Measurements from ENCODE around the gene ANTKMT.
A peak's percentile ranks its signal among the peaks of the same experiment; 100 is the strongest.

The ANTKMT gene

GRCh38 chr16:680967-681745, 39.8 kb upstream of the ANTKMT start:
- no peak overlapping the region for H2BK12ac ChIP-seq (ENCODE audit: low read length)
- H2BK5ac ChIP-seq (ENCODE audit: low read depth, low read length, poor library complexity) = peak overlapping the region; percentile 80
- peaks cover 5% of the 10 kb centered on the region for H3K9me3 ChIP-seq (ENCODE audit: insufficient read depth, low read depth, low read length)
- DNase-seq = peak; percentile 43 to 68
- H3K4ac ChIP-seq (ENCODE audit: low read depth, low read length) = peak overlapping the region; percentile 91
- H3K23ac ChIP-seq (ENCODE audit: low read length) = no peak overlapping the region
- H3K14ac ChIP-seq (ENCODE audit: low read length) = peak overlapping the region; percentile 22
- H3K9ac ChIP-seq (ENCODE audit: low read length) = peak overlapping the region; percentile 90
- peak overlapping the region; percentile 81 for H3K27ac ChIP-seq (ENCODE audit: low read depth, low read length)
- no CpG with 5 or more reads among the region's 44 CpGs for WGBS (ENCODE audit: extremely low coverage, insufficient coverage, insufficient read length)
- H2AFZ ChIP-seq (ENCODE audit: insufficient read depth, low read length, poor library complexity) = no peak overlapping the region
- H3K79me2 ChIP-seq (ENCODE audit: control insufficient read depth, insufficient read depth, low read length, poor library complexity) = peaks cover 21% of the 10 kb centered on the region
- peak overlapping the region; percentile 44 for H3K18ac ChIP-seq (ENCODE audit: low read length)
- H3K4me1 ChIP-seq (ENCODE audit: control insufficient read depth in 1 of 2, insufficient read depth in 2 of 2, low read length in 2 of 2) = peaks cover 27 to 32% of the 10 kb centered on the region in 2 experiments
- H3K27me3 ChIP-seq (ENCODE audit: insufficient read depth, low read length) = no peaks in the 10 kb centered on the region
- H4K12ac ChIP-seq (ENCODE audit: low read depth, low read length) = peak overlapping the region; percentile 28
- peaks cover 37 to 41% of the 10 kb centered on the region in 2 experiments for H3K36me3 ChIP-seq (ENCODE audit: control insufficient read depth in 1 of 2, insufficient read depth in 2 of 2, low read length in 2 of 2)
- H3K4me2 ChIP-seq (ENCODE audit: low read length) = peak overlapping the region; percentile 85
- peaks cover 14% of the 10 kb centered on the region for H3K79me1 ChIP-seq (ENCODE audit: low read length)
- H4K91ac ChIP-seq (ENCODE audit: low read depth, low read length) = peak overlapping the region; percentile 97
- peak overlapping the region; percentile 44 for H4K8ac ChIP-seq (ENCODE audit: low read depth, low read length)
- H3K4me3 ChIP-seq (ENCODE audit: low read depth, low read length) = peak overlapping the region; percentile 96
- peak overlapping the region; percentile 6 for H2AK5ac ChIP-seq (ENCODE audit: low read length)
- peak overlapping the region; percentile 12 for H2BK120ac ChIP-seq (ENCODE audit: insufficient read depth, low read length, poor library complexity)

- no peak overlapping the region for H2BK12ac ChIP-seq (ENCODE audit: low read length)
- H3K79me2 ChIP-seq (ENCODE audit: control insufficient read depth, insufficient read depth, low read length, poor library complexity) = peaks cover 21% of the 10 kb centered on the region
- H3K4me3 ChIP-seq (ENCODE audit: low read depth, low read length) = peak overlapping the region; percentile 6
- peaks cover 4% of the 10 kb centered on the region for H3K9me3 ChIP-seq (ENCODE audit: insufficient read depth, low read depth, low read length)
- no peak overlapping the region for H4K8ac ChIP-seq (ENCODE audit: low read depth, low read length)
- peaks cover 43 to 48% of the 10 kb centered on the region in 2 experiments for H3K36me3 ChIP-seq (ENCODE audit: control insufficient read depth in 1 of 2, insufficient read depth in 2 of 2, low read length in 2 of 2)
- H3K9ac ChIP-seq (ENCODE audit: low read length) = no peak overlapping the region
- no peak overlapping the region for H2BK5ac ChIP-seq (ENCODE audit: low read depth, low read length, poor library complexity)
- H3K79me1 ChIP-seq (ENCODE audit: low read length) = peaks cover 14% of the 10 kb centered on the region
- H3K4me1 ChIP-seq (ENCODE audit: control insufficient read depth in 1 of 2, insufficient read depth in 2 of 2, low read length in 2 of 2) = peaks cover 27 to 32% of the 10 kb centered on the region in 2 experiments
- no peak overlapping the region for H2AK5ac ChIP-seq (ENCODE audit: low read length)
- WGBS (ENCODE audit: extremely low coverage, insufficient coverage, insufficient read length) = no CpG with 5 or more reads among the region's 28 CpGs
- H4K91ac ChIP-seq (ENCODE audit: low read depth, low read length) = no peak overlapping the region
- no peak overlapping the region for H3K18ac ChIP-seq (ENCODE audit: low read length)
- no peak overlapping the region for H4K12ac ChIP-seq (ENCODE audit: low read depth, low read length)
- no peak overlapping the region for H3K23ac ChIP-seq (ENCODE audit: low read length)
- no peak overlapping the region for H2AFZ ChIP-seq (ENCODE audit: insufficient read depth, low read length, poor library complexity)
- H3K4me2 ChIP-seq (ENCODE audit: low read length) = peak overlapping the region; percentile 85
- H3K27ac ChIP-seq (ENCODE audit: low read depth, low read length) = no peak overlapping the region
- no peak overlapping the region for H2BK120ac ChIP-seq (ENCODE audit: insufficient read depth, low read length, poor library complexity)
- H3K4ac ChIP-seq (ENCODE audit: low read depth, low read length) = peak overlapping the region; percentile 91
- no peaks in the 10 kb centered on the region for H3K27me3 ChIP-seq (ENCODE audit: insufficient read depth, low read length)
- no peak overlapping the region for H3K14ac ChIP-seq (ENCODE audit: low read length)
- no peak for DNase-seq
Observed at GRCh38 chr16:681746-682427, 39.1 kb upstream of the ANTKMT start.

- H3K4me1 ChIP-seq (ENCODE audit: control insufficient read depth in 1 of 2, insufficient read depth in 2 of 2, low read length in 2 of 2) = peaks cover 27 to 32% of the 10 kb centered on the region in 2 experiments
- peak overlapping the region; percentile 30 for H3K9ac ChIP-seq (ENCODE audit: low read length)
- no peak overlapping the region for H4K91ac ChIP-seq (ENCODE audit: low read depth, low read length)
- no peak overlapping the region for H2BK12ac ChIP-seq (ENCODE audit: low read length)
- H4K8ac ChIP-seq (ENCODE audit: low read depth, low read length) = no peak overlapping the region
- H3K27me3 ChIP-seq (ENCODE audit: insufficient read depth, low read length) = no peaks in the 10 kb centered on the region
- WGBS (ENCODE audit: extremely low coverage, insufficient coverage, insufficient read length) = no CpG with 5 or more reads among the region's 36 CpGs
- H2AFZ ChIP-seq (ENCODE audit: insufficient read depth, low read length, poor library complexity) = no peak overlapping the region
- peaks cover 14% of the 10 kb centered on the region for H3K79me1 ChIP-seq (ENCODE audit: low read length)
- no peak overlapping the region for H3K27ac ChIP-seq (ENCODE audit: low read depth, low read length)
- H3K36me3 ChIP-seq (ENCODE audit: control insufficient read depth in 1 of 2, insufficient read depth in 2 of 2, low read length in 2 of 2) = peaks cover 52 to 57% of the 10 kb centered on the region in 2 experiments
- no peak overlapping the region for H3K14ac ChIP-seq (ENCODE audit: low read length)
- peaks cover 21% of the 10 kb centered on the region for H3K79me2 ChIP-seq (ENCODE audit: control insufficient read depth, insufficient read depth, low read length, poor library complexity)
- no peak overlapping the region for H3K18ac ChIP-seq (ENCODE audit: low read length)
- no peak overlapping the region for H2AK5ac ChIP-seq (ENCODE audit: low read length)
- H3K23ac ChIP-seq (ENCODE audit: low read length) = no peak overlapping the region
- DNase-seq = no peak
- peaks cover 6% of the 10 kb centered on the region for H3K9me3 ChIP-seq (ENCODE audit: insufficient read depth, low read depth, low read length)
- H2BK5ac ChIP-seq (ENCODE audit: low read depth, low read length, poor library complexity) = no peak overlapping the region
- H3K4ac ChIP-seq (ENCODE audit: low read depth, low read length) = peak overlapping the region; percentile 5
- peak overlapping the region; percentile 90 for H3K4me2 ChIP-seq (ENCODE audit: low read length)
- H4K12ac ChIP-seq (ENCODE audit: low read depth, low read length) = no peak overlapping the region
- H2BK120ac ChIP-seq (ENCODE audit: insufficient read depth, low read length, poor library complexity) = no peak overlapping the region
- H3K4me3 ChIP-seq (ENCODE audit: low read depth, low read length) = no peak overlapping the region
Observed at GRCh38 chr16:682493-683395, 38.2 kb upstream of the ANTKMT start.
